ENCODE results near the gene ARHGAP15.

ARHGAP15 gene

GRCh38 chr2:143146366-143146765, 17.1 kb downstream of the ARHGAP15 start:
- no peak for DNase-seq

DNA sequence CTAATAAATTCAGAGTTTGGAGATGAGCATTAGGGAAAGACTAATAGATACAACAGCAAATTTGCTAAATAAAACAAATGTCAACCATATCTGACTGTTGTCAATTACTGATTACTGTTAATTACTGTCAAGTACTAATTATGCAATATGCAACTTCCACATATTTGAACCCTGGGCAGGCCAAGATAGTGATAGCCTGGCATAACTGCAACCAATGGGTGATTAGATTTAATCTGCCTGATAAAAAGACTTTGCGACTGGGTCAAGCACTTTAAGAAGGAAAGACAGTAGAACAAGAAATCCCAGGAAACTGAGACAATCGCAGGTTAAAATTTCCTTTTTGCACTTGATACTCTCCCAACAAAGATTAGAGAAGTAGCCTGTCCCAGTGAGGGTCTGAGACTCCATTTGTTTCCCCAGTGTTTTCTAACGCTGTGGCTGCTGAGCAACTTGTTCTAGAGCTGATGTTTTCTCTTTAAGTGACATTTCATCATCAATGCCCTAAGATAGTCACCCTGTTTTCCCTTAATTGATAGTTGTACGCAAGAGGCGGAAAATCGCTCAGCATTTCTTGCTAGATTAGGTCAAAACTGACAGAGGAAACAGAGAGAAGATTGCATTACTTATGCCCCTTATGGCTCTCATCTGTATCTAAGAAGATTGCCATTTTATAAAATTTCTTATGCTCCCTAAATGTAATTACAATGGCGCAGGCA, 17.8 kb downstream of the ARHGAP15 start:
- DNase-seq, result no peak

GRCh38 chr2:143148011-143148410, 18.8 kb downstream of the ARHGAP15 start:
- DNase-seq, result no peak

DNA sequence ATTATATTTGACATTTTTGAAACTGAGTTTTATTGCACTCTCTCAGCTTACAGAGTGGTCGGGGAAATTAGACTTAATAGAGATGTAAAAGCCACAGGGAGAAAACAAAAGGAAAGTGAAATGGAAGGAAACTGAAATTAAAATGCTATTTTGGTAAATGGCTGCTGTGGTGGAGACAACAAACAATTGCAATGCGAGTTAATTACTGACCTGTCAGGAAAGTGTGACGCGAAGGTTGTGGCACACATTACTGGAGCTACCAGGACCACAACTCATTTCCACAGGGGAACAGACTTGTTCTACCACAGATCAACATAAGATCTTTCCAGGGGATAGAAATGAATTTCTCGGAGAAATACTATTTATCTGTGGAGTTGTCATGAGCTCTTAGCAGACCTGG, 19.5 kb downstream of the ARHGAP15 start:
- no peak for DNase-seq

GRCh38 chr2:143150287-143150686, 21.1 kb downstream of the ARHGAP15 start:
- no peak for DNase-seq

DNA sequence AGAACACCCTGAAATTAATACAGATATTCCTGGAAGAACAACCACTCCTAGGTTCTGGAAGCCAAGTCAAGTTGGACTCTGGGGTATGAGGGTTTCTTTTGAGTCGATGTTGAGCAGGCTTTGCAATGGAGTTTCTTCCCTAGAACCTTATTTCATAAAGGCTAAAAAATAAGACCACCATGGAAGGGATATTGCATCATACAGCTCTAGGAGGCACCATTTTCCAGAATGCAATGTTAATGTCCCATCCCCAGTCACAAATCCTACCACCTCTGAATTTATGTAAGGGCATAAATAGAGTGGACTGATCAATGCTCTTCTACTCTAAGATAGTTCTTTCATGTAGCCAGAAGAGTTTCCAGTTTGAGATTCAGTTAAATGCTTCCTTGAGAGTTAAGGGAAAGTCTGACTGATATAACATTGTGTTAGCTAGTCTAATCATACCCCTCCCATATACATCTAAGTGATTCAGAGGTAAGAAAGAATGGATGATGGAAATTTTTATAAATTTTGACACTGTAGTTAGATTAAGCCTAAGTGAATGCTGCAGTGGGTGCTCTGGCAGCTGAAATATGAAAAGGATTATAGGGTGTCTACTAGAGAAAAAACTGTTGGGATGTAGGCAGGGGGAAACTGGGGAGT, 22.0 kb downstream of the ARHGAP15 start:
- no peak for DNase-seq

DNA sequence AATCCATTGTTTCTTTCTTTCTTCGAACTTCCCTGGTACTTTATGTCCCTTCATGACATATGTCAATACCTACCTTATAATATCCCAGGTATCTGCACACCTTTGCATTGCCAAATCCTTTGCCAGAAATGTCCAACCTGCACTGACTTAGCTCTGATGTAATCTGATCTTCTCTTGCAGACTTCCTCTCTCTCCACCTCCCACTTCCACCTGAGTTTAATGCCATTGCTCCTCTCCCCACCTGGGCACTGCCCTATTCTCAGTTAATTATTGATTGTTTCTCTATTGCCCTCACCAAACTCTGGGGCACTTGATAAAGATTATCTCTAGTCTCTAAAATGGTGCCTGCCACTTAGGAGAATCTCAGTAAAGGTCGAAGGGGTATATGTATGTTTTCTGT, 23.0 kb downstream of the ARHGAP15 start:
- no peak for DNase-seq

DNA sequence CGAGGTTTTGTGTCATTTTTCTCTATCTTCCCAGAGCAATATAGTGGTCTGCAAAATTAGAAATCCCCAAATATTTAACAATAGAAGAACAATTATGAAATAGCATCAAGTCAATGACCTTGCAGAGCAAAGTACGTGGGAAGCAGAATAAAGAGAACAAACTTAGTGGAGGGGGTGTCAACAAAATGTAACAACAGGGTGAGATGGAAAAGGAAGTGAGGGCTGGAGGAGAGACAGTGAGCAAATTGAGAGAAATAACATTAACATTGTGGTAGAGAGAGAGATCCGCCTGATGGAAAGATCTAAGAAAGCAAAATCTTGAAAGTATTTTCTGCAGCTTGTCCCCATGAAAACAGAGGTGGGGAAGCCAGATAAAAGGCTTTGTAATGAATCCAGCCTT, 23.4 kb downstream of the ARHGAP15 start:
- no peak for DNase-seq

DNA sequence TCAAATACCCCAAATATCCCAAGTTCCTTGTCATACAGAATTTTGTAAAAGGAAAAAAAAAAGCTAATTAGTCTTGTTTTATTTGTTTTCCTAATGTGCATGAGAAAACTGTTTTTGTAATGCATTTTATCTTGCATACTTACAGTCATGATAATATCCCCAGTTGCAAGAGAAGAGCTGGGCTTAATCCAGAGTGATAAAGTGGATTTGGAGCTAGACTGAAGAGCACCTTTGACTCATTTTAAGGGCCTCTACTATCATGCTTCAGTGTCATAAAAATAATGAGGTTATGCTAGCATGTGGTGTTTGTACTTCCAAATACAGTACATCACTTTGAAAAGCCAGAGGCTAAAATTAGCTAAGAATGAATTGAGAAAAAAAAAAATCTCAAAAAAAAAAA, 26.4 kb downstream of the ARHGAP15 start:
- DNase-seq, result no peak

GRCh38 chr2:143157001-143157400, 27.8 kb downstream of the ARHGAP15 start:
- DNase-seq, result no peak

DNA sequence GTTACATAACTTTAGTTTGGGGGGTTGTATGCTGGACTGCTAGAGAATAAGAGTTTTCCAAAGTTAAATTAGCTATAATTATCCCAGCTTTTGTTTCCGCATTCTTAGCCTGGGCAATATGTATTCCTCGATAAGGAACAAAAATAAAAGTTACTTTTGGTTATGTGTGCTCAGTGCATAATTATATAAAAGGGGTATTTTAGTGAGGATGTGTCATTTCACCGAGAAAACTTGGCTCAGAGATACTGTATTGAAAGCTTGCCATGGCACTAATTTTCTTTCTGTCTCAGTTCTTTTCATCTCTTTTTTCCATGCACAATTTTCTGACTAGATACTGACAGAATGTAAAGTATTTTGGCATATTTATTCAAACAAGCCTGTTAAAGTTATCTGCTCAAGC, 28.2 kb downstream of the ARHGAP15 start:
- DNase-seq, result no peak

DNA sequence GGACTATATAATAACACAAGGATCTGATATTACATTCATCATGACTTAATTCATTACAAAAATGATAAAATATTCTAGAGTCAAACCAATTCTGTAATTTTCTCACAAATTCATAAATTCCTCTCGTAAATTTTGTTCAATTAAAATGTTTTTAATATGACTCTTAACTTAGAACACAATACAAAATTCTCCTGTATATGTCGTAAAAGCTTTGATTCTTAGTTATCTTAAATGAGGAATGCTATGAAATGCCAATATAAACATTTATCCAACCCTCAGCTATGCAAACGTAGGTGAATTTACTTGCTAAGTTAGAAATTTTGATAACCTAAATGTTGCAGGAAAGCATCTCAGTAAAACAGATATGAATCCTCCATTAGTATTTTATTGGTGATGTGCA, 28.9 kb downstream of the ARHGAP15 start:
- DNase-seq, result no peak

DNA sequence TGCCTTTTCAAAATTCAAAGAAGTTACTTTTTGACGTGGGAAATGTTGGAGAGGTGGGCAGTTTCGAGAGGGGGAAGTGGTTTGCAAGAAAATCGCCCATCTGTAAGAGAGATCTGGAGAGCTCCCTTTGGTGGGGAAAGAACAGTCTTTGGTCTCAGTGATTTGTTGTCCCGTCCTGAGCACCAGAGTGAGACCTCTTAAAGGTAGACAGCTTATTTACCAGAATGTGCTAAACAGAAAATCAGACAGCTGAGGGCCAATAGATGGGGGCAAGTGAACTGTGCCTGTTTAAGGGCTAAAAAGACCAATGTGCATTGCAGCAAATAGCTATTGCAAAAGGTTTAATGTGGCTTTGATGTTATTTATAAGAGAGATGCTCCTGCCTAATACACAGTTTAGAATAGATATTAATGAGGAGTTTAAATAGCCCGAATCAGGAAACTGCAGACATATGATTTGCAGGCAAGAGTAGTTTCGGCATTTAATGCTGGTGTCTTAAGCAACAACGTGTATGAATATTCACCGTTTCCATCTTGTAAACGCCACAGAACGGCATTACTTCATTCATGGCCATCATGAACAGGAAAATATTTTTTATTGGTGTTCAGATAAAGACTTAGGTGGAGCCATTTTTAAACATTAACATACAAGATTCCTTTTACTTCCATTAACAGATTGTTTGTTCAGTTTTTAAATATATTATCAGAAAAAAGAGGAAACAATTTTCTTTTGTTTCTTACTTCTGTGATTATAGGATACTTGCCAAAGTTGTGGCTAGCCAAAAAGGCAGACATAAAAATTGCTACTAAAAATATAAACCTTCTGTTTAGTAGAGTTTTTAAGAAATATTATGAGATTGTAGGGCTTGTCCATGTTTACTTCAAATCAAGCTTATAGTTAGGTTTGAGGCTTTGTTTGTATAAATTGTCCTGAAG, 29.6 kb downstream of the ARHGAP15 start:
- DNase-seq, result no peak

GRCh38 chr2:143159486-143159840, 30.2 kb downstream of the ARHGAP15 start:
- DNase-seq, result no peak

- no peak for DNase-seq
Measured at GRCh38 chr2:143160732-143161707, 31.8 kb downstream of the ARHGAP15 start.

GRCh38 chr2:143162123-143162837, 33.1 kb downstream of the ARHGAP15 start:
- DNase-seq, result peak in 1 of 2 experiments; percentile 32

DNA sequence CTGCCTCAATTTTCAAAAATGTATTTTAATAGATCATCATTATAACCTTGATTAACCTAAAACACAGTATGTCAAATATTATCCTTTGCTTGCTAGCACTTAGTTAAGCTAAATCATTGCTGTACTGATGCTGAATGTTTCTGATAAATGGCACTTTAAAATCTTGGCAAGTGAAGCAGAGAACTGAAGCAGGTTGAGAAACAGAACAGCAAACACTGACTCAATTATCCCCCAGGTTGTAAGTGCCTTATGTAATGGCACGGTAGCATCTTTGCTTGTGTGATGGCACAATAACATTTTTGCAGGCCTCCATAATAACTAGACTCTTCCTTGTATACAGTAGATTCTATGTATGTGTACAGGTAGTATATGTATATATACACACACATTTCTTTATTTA, 33.8 kb downstream of the ARHGAP15 start:
- no peak for DNase-seq

GRCh38 chr2:143163499-143163898, 34.3 kb downstream of the ARHGAP15 start:
- no peak for DNase-seq

DNA sequence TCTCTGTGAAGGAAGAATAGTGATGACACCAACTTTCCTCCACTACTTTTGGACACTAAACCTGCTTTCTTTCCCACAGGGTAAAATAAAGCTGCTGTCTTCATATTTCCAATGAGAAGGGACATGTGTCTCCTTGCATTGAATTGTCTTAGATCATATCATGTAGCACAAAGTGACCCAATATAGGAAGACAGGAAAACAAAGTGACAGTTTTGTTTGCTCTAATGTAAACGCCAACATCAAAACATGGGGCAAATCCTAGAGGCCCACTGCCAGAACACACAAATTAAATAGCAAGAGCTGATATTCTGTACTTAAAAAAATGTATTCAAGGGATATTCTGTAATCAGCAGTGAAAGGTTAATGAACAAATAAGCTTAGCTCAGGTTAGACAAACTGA, 36.1 kb downstream of the ARHGAP15 start:
- no peak for DNase-seq

DNA sequence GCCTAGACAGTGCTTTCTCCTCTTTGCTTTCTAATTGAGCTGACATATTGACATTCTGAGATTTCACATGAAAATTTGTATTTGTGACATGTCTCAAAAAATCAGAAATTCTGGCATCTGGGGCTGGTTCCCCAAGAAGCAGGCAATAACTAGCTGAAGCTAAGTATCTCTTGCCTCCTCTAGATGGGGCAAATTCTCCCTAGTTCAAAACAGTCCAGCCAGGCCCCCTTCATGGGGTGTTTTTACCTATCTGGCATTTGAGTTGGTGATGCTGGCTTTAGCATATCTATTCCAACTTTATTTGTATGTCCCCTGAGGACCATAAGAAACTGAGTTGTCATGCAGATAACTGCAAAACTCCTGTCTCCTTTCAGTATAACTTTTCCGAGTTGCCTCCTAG, 39.9 kb downstream of the ARHGAP15 start:
- no peak for DNase-seq

DNA sequence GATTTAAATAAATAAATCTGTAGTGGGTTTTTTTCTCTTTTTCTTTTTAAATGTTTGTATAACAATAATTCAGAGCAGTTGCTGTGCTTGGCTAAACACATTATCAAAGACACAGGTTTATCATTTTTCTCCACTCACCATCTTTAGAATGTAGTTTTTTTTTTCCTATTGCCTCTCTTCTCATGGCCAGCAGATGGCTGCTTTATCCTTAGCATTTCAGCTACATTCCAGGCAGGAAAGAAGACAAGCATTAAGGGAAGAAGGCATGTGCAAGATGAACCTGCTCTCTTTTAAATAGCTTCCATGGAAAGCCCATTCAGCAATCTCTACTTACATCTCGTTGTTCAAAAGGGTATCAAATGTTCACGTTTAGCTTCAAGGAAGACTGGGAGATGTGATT, 42.6 kb downstream of the ARHGAP15 start:
- no peak for DNase-seq

GRCh38 chr2:143175438-143175837, 46.2 kb downstream of the ARHGAP15 start:
- no peak for DNase-seq
